ENCODE measurements around the gene SCN5A. TPM values are rescaled to one million over a fixed set of nuclear protein-coding genes. Genes with fewer than 3 reads are reported as not detected.

The SCN5A gene
- total RNA-seq, 1 donor from 2014 or later, result 3.9 TPM

- peaks cover 74% of the 10 kb centered on the region for H3K27me3 ChIP-seq
- peaks cover 31% of the 10 kb centered on the region for H3K27me3 Mint-ChIP-seq (ENCODE audit: insufficient read depth, low read depth)
Measured at GRCh38 chr3:38651153-38651789, 1.8 kb upstream of the SCN5A start.

GRCh38 chr3:38650248-38650951 lies 913 bp upstream of the SCN5A start:
- Mint-ChIP-seq H3K9me3 (no peaks in the 10 kb centered on the region), H3K36me3 (no peaks in the 10 kb centered on the region), H3K4me3 (no peak overlapping the region), H3K27me3 (ENCODE audit: insufficient read depth, low read depth) (peaks cover 26% of the 10 kb centered on the region), H3K4me1 (peaks cover 5% of the 10 kb centered on the region), H3K27ac (no peak overlapping the region)
- Histone ChIP-seq H3K27me3 (peaks cover 70% of the 10 kb centered on the region), H3F3A (ENCODE audit: low read depth) (peaks cover 9% of the 10 kb centered on the region), H4K20me1 (ENCODE audit: low read depth) (peaks cover 21% of the 10 kb centered on the region), H3K4me3 (peak overlapping the region; percentile 86), H3K79me2 (ENCODE audit: low read depth) (no peaks in the 10 kb centered on the region), H3K9me3 (ENCODE audit: low read depth) (no peaks in the 10 kb centered on the region), H3K27ac (no peak overlapping the region), H3K36me3 (no peaks in the 10 kb centered on the region), H2AFZ (replicated peaks) (no peak overlapping the region), H3K4me2 (peak overlapping the region; percentile 94), H3K9ac (no peak overlapping the region), H3K4me1 (peaks cover 13% of the 10 kb centered on the region)
- no peak for DNase-seq (ENCODE audit: low spot score)
- TF ChIP-seq CTCF (IDR thresholded peaks at IDR 0.05) (no peak), EZH2 (IDR thresholded peaks at IDR 0.05) (peak; percentile 24)

More at GRCh38 chr3:38651153-38651789, 1.8 kb upstream of the SCN5A start:
- H3K9me3 Mint-ChIP-seq, result no peaks in the 10 kb centered on the region
- H3K79me2 ChIP-seq (ENCODE audit: low read depth), result no peaks in the 10 kb centered on the region
- H3K4me3 ChIP-seq, result peak overlapping the region; percentile 17
- H4K20me1 ChIP-seq (ENCODE audit: low read depth), result peaks cover 20% of the 10 kb centered on the region
- H3K9ac ChIP-seq, result no peak overlapping the region
- peaks cover 10% of the 10 kb centered on the region for H3K4me1 Mint-ChIP-seq
- H3K27ac ChIP-seq, result no peak overlapping the region
- no peak overlapping the region for H3K4me3 Mint-ChIP-seq
- H3K27ac Mint-ChIP-seq, result no peak overlapping the region
- no peaks in the 10 kb centered on the region for H3K36me3 Mint-ChIP-seq
- H3K4me1 ChIP-seq, result peaks cover 11% of the 10 kb centered on the region
- H3K36me3 ChIP-seq, result no peaks in the 10 kb centered on the region
- H3F3A ChIP-seq (ENCODE audit: low read depth), result peaks cover 9% of the 10 kb centered on the region
- no peak overlapping the region for H2AFZ ChIP-seq (replicated peaks)
- peak overlapping the region; percentile 69 for H3K4me2 ChIP-seq
- TF ChIP-seq CTCF (IDR thresholded peaks at IDR 0.05) (peak; percentile 91), EZH2 (IDR thresholded peaks at IDR 0.05) (peak; percentile 20), EZH2phosphoT487 (IDR thresholded peaks at IDR 0.05) (no peak)
- DNase-seq (ENCODE audit: low spot score), result peak; percentile 88
- no peaks in the 10 kb centered on the region for H3K9me3 ChIP-seq (ENCODE audit: low read depth)

- Mint-ChIP-seq H3K27me3 (ENCODE audit: insufficient read depth, low read depth) (peaks cover 28% of the 10 kb centered on the region), H3K27ac (no peak overlapping the region), H3K36me3 (no peaks in the 10 kb centered on the region), H3K4me3 (peak overlapping the region; percentile 50), H3K4me1 (peaks cover 8% of the 10 kb centered on the region), H3K9me3 (no peaks in the 10 kb centered on the region)
- Histone ChIP-seq H2AFZ (replicated peaks) (peak overlapping the region; percentile 94), H3K36me3 (no peaks in the 10 kb centered on the region), H3K9ac (peak overlapping the region; percentile 55), H3K27ac (no peak overlapping the region), H3K27me3 (peaks cover 70% of the 10 kb centered on the region), H3K4me2 (peak overlapping the region; percentile 94), H3K4me3 (peak overlapping the region; percentile 86), H3K79me2 (ENCODE audit: low read depth) (no peaks in the 10 kb centered on the region), H3F3A (ENCODE audit: low read depth) (peaks cover 9% of the 10 kb centered on the region), H4K20me1 (ENCODE audit: low read depth) (peaks cover 21% of the 10 kb centered on the region), H3K4me1 (peaks cover 17% of the 10 kb centered on the region), H3K9me3 (ENCODE audit: low read depth) (no peaks in the 10 kb centered on the region)
- TF ChIP-seq EZH2phosphoT487 (IDR thresholded peaks at IDR 0.05), result peak; percentile 45
- TF ChIP-seq CTCF (IDR thresholded peaks at IDR 0.05), result no peak
- TF ChIP-seq EZH2 (IDR thresholded peaks at IDR 0.05), result peak; percentile 64
- DNase-seq (ENCODE audit: low spot score), result no peak
Measured at GRCh38 chr3:38648659-38649499, 608 bp downstream of the SCN5A start.
